ENCODE measurements around the gene PACRG. TPM values are rescaled to one million over a fixed set of nuclear protein-coding genes. Genes with fewer than 3 reads are reported as not detected.

PACRG gene
- total and polyA plus RNA-seq, 2 donors (not counting 3 experiments of a cell fraction or from before 2014, with no cell fraction given) = 0.08 TPM; not detected in 1

DNA sequence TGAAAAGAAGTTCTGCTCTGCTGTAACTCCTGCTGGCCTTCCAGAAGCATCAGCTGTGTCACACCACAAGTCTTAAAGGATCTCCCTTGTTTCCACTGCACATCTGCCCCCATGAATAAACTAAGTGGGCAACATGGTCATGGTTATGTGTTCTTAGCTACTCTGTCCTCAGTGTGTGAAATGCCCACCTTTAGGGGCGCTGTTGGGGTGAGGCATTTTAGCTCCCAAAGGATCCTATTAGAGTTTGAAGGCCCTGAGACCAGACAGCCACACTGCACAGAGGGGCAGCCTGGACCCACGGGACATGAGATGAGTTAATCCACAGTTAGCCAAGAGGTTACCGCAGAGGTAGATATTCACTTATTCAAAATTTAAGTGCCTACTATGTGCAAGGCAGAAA, 392.4 kb downstream of the PACRG start:
- H3K9me3 ChIP-seq (replicated peaks; ENCODE audit: control insufficient read depth, insufficient read depth, low read length) = no peaks in the 10 kb centered on the region
- no peaks in the 10 kb centered on the region for H4K20me1 ChIP-seq (replicated peaks; ENCODE audit: control insufficient read depth, extremely low read depth, insufficient read depth, low read length)
- H2AFZ ChIP-seq (ENCODE audit: low read depth, low read length) = no peak overlapping the region
- H3K36me3 ChIP-seq (ENCODE audit: control insufficient read depth in 2 of 2, extremely low read depth in 1 of 2, insufficient read depth in 2 of 2, low read length in 2 of 2) = no peaks in the 10 kb centered on the region
- no peak overlapping the region for H3K4me3 ChIP-seq (replicated peaks in 1 of 3; ENCODE audit: insufficient read depth in 1 of 3, low read depth in 1 of 3, low read length in 3 of 3)
- ChIA-PET CTCF (no interaction called here), POLR2A (no interaction called here)
- dilution Hi-C loops (cut with MboI; ENCODE audit: extremely low pct_ligation_motif_present, low sequenced_read_pairs) = no loop called here
- FAIRE-seq = no peak
- H3K27ac ChIP-seq (ENCODE audit: insufficient read depth, low read depth, low read length) = no peak overlapping the region
- no peaks in the 10 kb centered on the region for H3K4me1 ChIP-seq (ENCODE audit: control insufficient read depth, extremely low read depth, insufficient read depth, low read length)
- intact Hi-C loops (cut with micrococcal nuclease) = no loop called here
- no peaks in the 10 kb centered on the region for H3K9me1 ChIP-seq (replicated peaks; ENCODE audit: control insufficient read depth, extremely low read depth, insufficient read depth, low read length)
- no TSS peak for BruUV-seq (replicated peaks)
- H3K4me2 ChIP-seq (ENCODE audit: insufficient read depth, low read length) = no peak overlapping the region
- TF ChIP-seq MYC (IDR thresholded peaks at IDR 0.05; ENCODE audit: low read depth, low read length) (no peak), GATA2 (IDR thresholded peaks at IDR 0.05; ENCODE audit: insufficient read depth, insufficient read length, low read depth, low read length) (no peak), POLR2AphosphoS5 (IDR thresholded peaks at IDR 0.05; ENCODE audit: insufficient read depth, low read depth, low read length) (no peak), POLR2A (IDR thresholded peaks at IDR 0.05; ENCODE audit: low read depth, low read length) (no peak), FOS (IDR thresholded peaks at IDR 0.05; ENCODE audit: borderline replicate concordance, insufficient read depth, low read length) (no peak), JUN (IDR thresholded peaks at IDR 0.05; ENCODE audit: borderline replicate concordance, insufficient read depth, insufficient read length, low read depth) (no peak)
- TF ChIP-seq, protein P1, sequence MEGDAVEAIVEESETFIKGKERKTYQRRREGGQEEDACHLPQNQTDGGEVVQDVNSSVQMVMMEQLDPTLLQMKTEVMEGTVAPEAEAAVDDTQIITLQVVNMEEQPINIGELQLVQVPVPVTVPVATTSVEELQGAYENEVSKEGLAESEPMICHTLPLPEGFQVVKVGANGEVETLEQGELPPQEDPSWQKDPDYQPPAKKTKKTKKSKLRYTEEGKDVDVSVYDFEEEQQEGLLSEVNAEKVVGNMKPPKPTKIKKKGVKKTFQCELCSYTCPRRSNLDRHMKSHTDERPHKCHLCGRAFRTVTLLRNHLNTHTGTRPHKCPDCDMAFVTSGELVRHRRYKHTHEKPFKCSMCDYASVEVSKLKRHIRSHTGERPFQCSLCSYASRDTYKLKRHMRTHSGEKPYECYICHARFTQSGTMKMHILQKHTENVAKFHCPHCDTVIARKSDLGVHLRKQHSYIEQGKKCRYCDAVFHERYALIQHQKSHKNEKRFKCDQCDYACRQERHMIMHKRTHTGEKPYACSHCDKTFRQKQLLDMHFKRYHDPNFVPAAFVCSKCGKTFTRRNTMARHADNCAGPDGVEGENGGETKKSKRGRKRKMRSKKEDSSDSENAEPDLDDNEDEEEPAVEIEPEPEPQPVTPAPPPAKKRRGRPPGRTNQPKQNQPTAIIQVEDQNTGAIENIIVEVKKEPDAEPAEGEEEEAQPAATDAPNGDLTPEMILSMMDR (IDR thresholded peaks at IDR 0.05; ENCODE audit: extremely low read depth in 1 of 2, insufficient read depth in 1 of 2, low read depth in 1 of 2, low read length in 2 of 2) = no peak
- TF ChIP-seq, protein P2, sequence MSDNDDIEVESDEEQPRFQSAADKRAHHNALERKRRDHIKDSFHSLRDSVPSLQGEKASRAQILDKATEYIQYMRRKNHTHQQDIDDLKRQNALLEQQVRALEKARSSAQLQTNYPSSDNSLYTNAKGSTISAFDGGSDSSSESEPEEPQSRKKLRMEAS (IDR thresholded peaks at IDR 0.05; ENCODE audit: insufficient read depth, insufficient read length) = no peak
- DNase-seq (ENCODE audit: low read depth, low spot score) = no peak
- no peak overlapping the region for H3K9ac ChIP-seq (replicated peaks; ENCODE audit: extremely low read depth, insufficient read depth, low read length)
- no peaks in the 10 kb centered on the region for H3K27me3 ChIP-seq (ENCODE audit: control insufficient read depth in 2 of 2, insufficient read depth in 2 of 2, low read length in 2 of 2)
- H3K79me2 ChIP-seq (ENCODE audit: control insufficient read depth, insufficient read depth, low read length) = no peaks in the 10 kb centered on the region
